H9 (cell line): ENCODE data around the gene ADAM8. TPM values are rescaled to one million over a fixed set of nuclear protein-coding genes. Genes with fewer than 3 reads are reported as not detected.

Experiments used
- DNase-seq: peaks from one replicate; pipeline ENCODE4 v3.0.0-alpha.2; 2017
- H2AFZ ChIP-seq: one replicate; pipeline ENCODE4 v1.6.1; 2013; ENCODE audit warnings: mild to moderate bottlenecking, low read length, control low read depth, moderate library complexity
- H2AK5ac ChIP-seq: 2 replicates; pipeline ENCODE4 v1.6.1; 2013; ENCODE audit warnings: low read length, control low read depth, mixed read lengths; ENCODE audit not compliant: insufficient read length
- H2BK120ac ChIP-seq: one replicate; pipeline ENCODE4 v1.6.1; 2013; ENCODE audit warnings: low read depth, mild to moderate bottlenecking, low read length, control low read depth, inconsistent platforms; ENCODE audit not compliant: poor library complexity, severe bottlenecking
- H2BK12ac ChIP-seq: 2 replicates; pipeline ENCODE4 v1.6.1; 2013; ENCODE audit warnings: low read length, control low read depth, mixed read lengths, low read depth; ENCODE audit not compliant: insufficient read length
- H2BK15ac ChIP-seq: 2 replicates; pipeline ENCODE4 v1.6.1; 2013; ENCODE audit warnings: low read depth, low read length, control low read depth
- H2BK20ac ChIP-seq: one replicate; pipeline ENCODE4 v1.6.1; 2013; ENCODE audit warnings: low read depth, mild to moderate bottlenecking, low read length, control low read depth, inconsistent platforms; ENCODE audit not compliant: poor library complexity, severe bottlenecking
- H2BK5ac ChIP-seq: 2 replicates; pipeline ENCODE4 v1.6.1; 2013; ENCODE audit warnings: low read length, control low read depth, mixed read lengths; ENCODE audit not compliant: insufficient read length
- H3K14ac ChIP-seq: 2 replicates; pipeline ENCODE4 v1.6.1; 2013; ENCODE audit warnings: low read length, control low read depth; ENCODE audit not compliant: insufficient read depth
- H3K18ac ChIP-seq: 2 replicates; pipeline ENCODE4 v1.6.1; 2013; ENCODE audit warnings: low read depth, mild to moderate bottlenecking, mixed read lengths, low read length, control low read depth; ENCODE audit not compliant: insufficient read length
- H3K23ac ChIP-seq: 2 replicates; pipeline ENCODE4 v1.6.1; 2013; ENCODE audit warnings: low read length, control low read depth, mixed read lengths, low read depth; ENCODE audit not compliant: insufficient read length
- H3K23me2 ChIP-seq: 2 replicates; pipeline ENCODE4 v1.6.1; 2013; ENCODE audit warnings: low read depth, mild to moderate bottlenecking, mixed read lengths, low read length, control low read depth; ENCODE audit not compliant: insufficient read length, poor library complexity, severe bottlenecking
- H3K27ac ChIP-seq: 2 replicates; pipeline ENCODE4 v1.5.1; 2013; ENCODE audit warnings: low read length, control low read depth, mixed read lengths, low read depth; ENCODE audit not compliant: insufficient read length
- H3K27me3 ChIP-seq: 2 replicates; pipeline ENCODE4 v1.6.1; 2013; ENCODE audit warnings: low read length, control low read depth, inconsistent platforms; ENCODE audit not compliant: insufficient read depth
- H3K4ac ChIP-seq: 2 replicates; pipeline ENCODE4 v1.6.1; 2013; ENCODE audit warnings: low read depth, mild to moderate bottlenecking, control low read depth, inconsistent platforms, low read length, moderate library complexity
- H3K4me1 ChIP-seq: 2 replicates; pipeline ENCODE4 v1.6.1; 2013; ENCODE audit warnings: low read length, control low read depth, inconsistent platforms; ENCODE audit not compliant: insufficient read depth
- H3K4me2 ChIP-seq: 2 replicates; pipeline ENCODE4 v1.6.1; 2013; ENCODE audit warnings: low read length, control low read depth, mixed read lengths; ENCODE audit not compliant: insufficient read length, insufficient read depth
- H3K56ac ChIP-seq: 2 replicates; pipeline ENCODE4 v1.6.1; 2013; ENCODE audit warnings: low read depth, mild to moderate bottlenecking, mixed read lengths, low read length, control low read depth; ENCODE audit not compliant: insufficient read length
- H3K79me1 ChIP-seq: 2 replicates; pipeline ENCODE4 v1.6.1; 2013; ENCODE audit warnings: low read depth, mild to moderate bottlenecking, moderate library complexity, low read length, control low read depth, inconsistent platforms; ENCODE audit not compliant: insufficient read depth, poor library complexity, severe bottlenecking
- H3K79me2 ChIP-seq: 2 replicates; pipeline ENCODE4 v1.6.1; 2013; ENCODE audit warnings: low read length, control low read depth, inconsistent platforms; ENCODE audit not compliant: insufficient read depth
- H3K9ac ChIP-seq: 2 replicates; pipeline ENCODE4 v1.6.1; 2013; ENCODE audit warnings: low read length, control low read depth, mixed read lengths; ENCODE audit not compliant: insufficient read length; ENCODE audit errors: extremely low read depth
- H3K9me3 ChIP-seq: one replicate; pipeline ENCODE4 v1.6.1; 2013; ENCODE audit warnings: low read depth, low read length, inconsistent platforms; ENCODE audit not compliant: control insufficient read depth
- H3T11ph ChIP-seq: one replicate; pipeline ENCODE4 v1.6.1; 2013; ENCODE audit warnings: mild to moderate bottlenecking, low read length, control low read depth, inconsistent platforms
- H4K20me1 ChIP-seq: one replicate; pipeline ENCODE4 v1.6.1; 2013; ENCODE audit not compliant: control insufficient read depth, insufficient read length, insufficient read depth
- H4K5ac ChIP-seq: 2 replicates; pipeline ENCODE4 v1.6.1; 2013; ENCODE audit warnings: low read depth, mild to moderate bottlenecking, mixed read lengths, low read length, control low read depth; ENCODE audit not compliant: insufficient read length
- H4K8ac ChIP-seq: replicated peaks from 2 replicates; pipeline ENCODE4 v1.6.1; 2013; ENCODE audit warnings: low read length, control low read depth, mixed read lengths, low read depth; ENCODE audit not compliant: insufficient read length
- H4K91ac ChIP-seq: 2 replicates; pipeline ENCODE4 v1.6.1; 2013; ENCODE audit warnings: low read depth, mild to moderate bottlenecking, moderate library complexity, mixed read lengths, low read length, control low read depth; ENCODE audit not compliant: insufficient read length
- H3K27ac Mint-ChIP-seq, 3 experiments: 2 replicates in 2 of 3; 3 replicates in 1 of 3; pipeline ENCODE4 v1.8.0; 2020 to 2021; ENCODE audit warnings: mixed read lengths in 3 of 3, mild to moderate bottlenecking in 1 of 3, moderate library complexity in 1 of 3
- H3K27me3 Mint-ChIP-seq: 2 replicates; pipeline ENCODE4 v1.8.0; 2021; ENCODE audit warnings: low read depth, mild to moderate bottlenecking, moderate library complexity, mixed read lengths
- H3K36me3 Mint-ChIP-seq, 3 experiments: 2 replicates in 2 of 3; 3 replicates in 1 of 3; pipeline ENCODE4 v1.8.0; 2020 to 2021; ENCODE audit warnings: low read depth in 3 of 3, mixed read lengths in 3 of 3; ENCODE audit not compliant: insufficient read depth in 1 of 3
- H3K4me1 Mint-ChIP-seq, 2 experiments: 2 replicates each; pipeline ENCODE4 v1.8.0; 2020; ENCODE audit warnings: mixed read lengths in 2 of 2
- H3K4me3 Mint-ChIP-seq, 2 experiments: 2 replicates in 1 of 2; 3 replicates in 1 of 2; pipeline ENCODE4 v1.8.0; 2020 to 2021; ENCODE audit warnings: mild to moderate bottlenecking in 2 of 2, mixed read lengths in 2 of 2, moderate library complexity in 1 of 2
- H3K9me3 Mint-ChIP-seq, 2 experiments: 2 replicates in 1 of 2; 3 replicates in 1 of 2; pipeline ENCODE4 v1.8.0; 2020; ENCODE audit warnings: mild to moderate bottlenecking in 2 of 2, mixed read lengths in 2 of 2, moderate library complexity in 1 of 2
- CTCF ChIP-seq: fragments of 200-600 bp; sonication (generic); conservative IDR thresholded peaks from 3 replicates; pipeline ENCODE4 v1.8.0; 2021; ENCODE audit warnings: antibody characterized with exemption, mild to moderate bottlenecking
- WGBS: extraction: QIAGEN DNeasy Blood & Tissue Kit; methylation state at CpG from one replicate; pipeline ENCODE4 v1.1.7; 2013; ENCODE audit warnings: missing lambda C conversion rate, low lambda C conversion rate, mixed read lengths; ENCODE audit not compliant: insufficient read length; ENCODE audit errors: extremely low coverage; 5-methylcytosine and 5-hydroxymethylcytosine counted together
- total RNA-seq: library from RNA; stranded (reverse); gene quantifications from 2 replicates; pipeline ENCODE4 v1.2.1, GENCODE V29; 2021

The ADAM8 gene
- total RNA-seq, 1 experiment from 2014 or later: 5.4 TPM

GRCh38 chr10:133214468-133215410 is 61.9 kb downstream of the ADAM8 start:
- Histone ChIP-seq H2BK5ac (no peak overlapping the region), H3K27ac (no peak overlapping the region), H3K27me3 (no peaks in the 10 kb centered on the region), H3K79me2 (no peaks in the 10 kb centered on the region), H2BK120ac (no peak overlapping the region), H3K4ac (no peak overlapping the region), H2BK15ac (no peak overlapping the region), H3K4me1 (no peaks in the 10 kb centered on the region), H3K23ac (no peak overlapping the region), H3T11ph (no peak overlapping the region), H4K91ac (no peak overlapping the region), H3K4me2 (no peak overlapping the region), H2AFZ (no peak overlapping the region), H3K9me3 (no peaks in the 10 kb centered on the region), H4K8ac (no peak overlapping the region), H3K56ac (no peak overlapping the region), H4K20me1 (no peaks in the 10 kb centered on the region), H3K79me1 (no peaks in the 10 kb centered on the region), H3K23me2 (no peaks in the 10 kb centered on the region), H2BK20ac (no peak overlapping the region), H2AK5ac (no peak overlapping the region), H4K5ac (no peak overlapping the region), H2BK12ac (no peak overlapping the region), H3K9ac (no peak overlapping the region), H3K14ac (no peak overlapping the region), H3K18ac (no peak overlapping the region)
- no peak for TF ChIP-seq CTCF
- peaks cover 3% of the 10 kb centered on the region for H3K27me3 Mint-ChIP-seq
- no peak overlapping the region for H3K4me3 Mint-ChIP-seq
- H3K9me3 Mint-ChIP-seq: peaks cover 2 to 5% of the 10 kb centered on the region in 2 experiments; a peak in 2 of 5 replicates
- no CpG with 5 or more reads among the region's 28 CpGs for WGBS
- H3K36me3 Mint-ChIP-seq: peaks cover 2 to 20% (median 12%) of the 10 kb centered on the region in 3 experiments; a peak in 5 of 7 replicates
- H3K4me1 Mint-ChIP-seq: peaks cover 7 to 16% of the 10 kb centered on the region in 2 experiments
- DNase-seq: no peak
- H3K27ac Mint-ChIP-seq: no peak overlapping the region; a peak in 1 of 7 replicates
